GM19193 (cell line): ENCODE results near the gene ACR.

ENCODE experiments used
- POLR2A ChIP-seq: IDR thresholded peaks from 4 replicates; pipeline ENCODE4 v1.6.1; 2011; ENCODE audit not compliant: insufficient read depth, insufficient read length; ENCODE audit errors: extremely low read depth

Gene ACR

GRCh38 chr22:50731811-50732624 is 6.0 kb upstream of the ACR start:
- TF ChIP-seq POLR2A: no peak

DNA sequence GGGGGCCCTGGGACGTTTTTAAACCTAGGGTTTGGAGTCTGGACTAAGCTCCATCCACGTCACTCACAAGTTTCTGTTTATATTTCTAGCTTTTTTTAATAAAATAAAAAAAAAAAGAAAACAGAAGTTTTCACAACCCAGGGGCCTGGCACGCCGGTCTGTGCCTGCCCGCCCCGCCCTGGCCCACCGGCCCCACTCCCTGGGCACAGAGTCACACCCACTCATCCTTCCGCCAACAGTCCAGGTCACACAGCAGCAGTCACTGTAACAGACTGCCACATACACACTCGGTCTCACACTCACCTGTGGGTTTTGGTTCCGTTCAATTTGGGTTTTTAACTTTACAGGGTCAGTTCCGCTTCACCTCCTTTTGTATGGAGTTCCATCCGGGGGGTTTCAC is 5.3 kb upstream of the ACR start:
- TF ChIP-seq POLR2A: no peak

- no peak for TF ChIP-seq POLR2A
Observed at GRCh38 chr22:50733521-50734342, 4.3 kb upstream of the ACR start.

- TF ChIP-seq POLR2A: no peak
Observed at GRCh38 chr22:50734343-50734771, 3.6 kb upstream of the ACR start.

- TF ChIP-seq POLR2A: no peak
Observed at GRCh38 chr22:50734986-50735738, 2.8 kb upstream of the ACR start.

- no peak for TF ChIP-seq POLR2A
Observed at GRCh38 chr22:50735739-50736030, 2.3 kb upstream of the ACR start.

GRCh38 chr22:50738649-50739227 is 734 bp downstream of the ACR start:
- no peak for TF ChIP-seq POLR2A

DNA sequence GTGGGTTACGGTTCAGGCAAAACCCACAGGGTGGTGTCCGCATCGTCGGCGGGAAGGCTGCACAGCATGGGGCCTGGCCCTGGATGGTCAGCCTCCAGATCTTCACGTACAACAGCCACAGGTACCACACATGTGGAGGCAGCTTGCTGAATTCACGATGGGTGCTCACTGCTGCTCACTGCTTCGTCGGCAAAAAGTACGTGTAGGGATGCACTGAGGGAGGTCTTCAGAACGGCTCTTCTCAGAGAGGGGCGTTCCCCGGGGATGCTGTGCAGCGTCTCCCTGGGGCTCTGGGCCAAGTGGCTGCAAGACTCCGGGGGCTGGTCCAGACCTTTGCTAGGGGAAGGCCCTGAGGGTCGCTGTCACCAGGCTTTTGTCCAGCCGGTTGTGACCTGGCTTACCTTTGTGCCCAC is 1.3 kb downstream of the ACR start:
- no peak for TF ChIP-seq POLR2A

GRCh38 chr22:50739894-50740293 is 1.9 kb downstream of the ACR start:
- no peak for TF ChIP-seq POLR2A

DNA sequence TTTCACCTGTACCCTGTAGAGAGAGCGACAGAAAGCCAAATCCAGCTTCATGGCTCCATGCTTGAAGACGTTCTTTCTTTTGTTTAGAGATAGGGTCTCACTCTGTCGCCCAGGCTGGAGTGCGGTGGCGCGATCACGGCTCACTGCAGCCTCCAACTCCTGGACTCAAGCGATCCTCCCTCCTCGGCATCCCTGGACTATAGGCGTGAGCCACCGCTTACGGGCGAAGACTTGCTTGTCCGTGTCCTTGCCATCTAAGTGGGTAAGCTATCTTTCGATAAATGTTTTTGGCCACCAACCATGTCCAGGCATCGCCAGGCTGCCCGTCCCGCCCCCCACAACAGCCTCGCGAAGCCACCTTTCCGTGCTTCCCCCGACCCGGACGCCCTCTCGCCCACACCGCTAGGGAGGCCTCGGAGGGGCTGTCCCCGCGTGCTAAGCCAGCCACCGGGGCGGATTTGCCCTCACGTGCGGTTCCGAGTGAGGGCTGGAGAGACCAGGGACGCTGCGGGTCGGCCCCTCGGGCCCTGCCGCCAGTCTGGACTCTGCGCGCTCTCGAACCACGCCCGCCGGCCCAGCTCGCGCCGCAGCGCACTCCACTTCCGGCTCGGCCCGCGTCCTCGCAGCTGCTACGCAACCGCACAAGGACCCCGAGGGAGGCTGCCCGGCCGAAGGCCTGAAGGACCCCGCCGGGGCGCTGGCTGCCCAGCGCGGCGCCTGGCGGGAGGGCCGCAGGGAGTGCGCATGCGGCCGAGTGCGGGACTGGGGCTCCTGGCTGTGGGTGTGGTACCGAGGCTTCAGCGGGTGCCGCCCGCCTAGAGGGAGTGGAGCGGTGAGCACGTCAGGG is 45.3 kb downstream of the ACR start, which contains the start of gene RABL2B:
Gene RABL2B, minus strand, starts transcription at position 604 of the 847 bp plus-strand sequence. CDS start 1,342 bp downstream, outside the sequence.
- peak; percentile 46 for TF ChIP-seq POLR2A
